MCF 10A (cell line): ENCODE results near the gene QSOX2. TPM values are rescaled to one million over a fixed set of nuclear protein-coding genes. Genes with fewer than 3 reads are reported as not detected.

ENCODE experiments used
- BruUV-seq: library from RNA; stranded (reverse); fragments of 400-500 nt; replicated peaks from 2 replicates; lab custom pipeline; 2021; lab: Mats Ljungman, UMichigan
- CTCF ChIA-PET: fragments of 300-600 bp; sonication (Branson Sonifier 250); formaldehyde crosslinking; extraction: SDS; loops from one replicate; lab custom pipeline; 2021; ENCODE audit warnings: antibody characterized with exemption, inconsistent platforms; lab: Yijun Ruan, JAX
- POLR2A ChIA-PET: fragments of 300-600, 350-650 bp; sonication (Branson Sonifier 250); formaldehyde crosslinking; extraction: SDS; loops from one replicate; lab custom pipeline; 2020; ENCODE audit warnings: antibody characterized with exemption, inconsistent platforms; lab: Yijun Ruan, JAX
- DNase-seq: peaks from one replicate; pipeline ENCODE4 v3.0.0-alpha.2; 2018; ENCODE audit not compliant: unreplicated experiment
- H3K27ac Mint-ChIP-seq: one replicate; pipeline ENCODE4 v1.8.0; 2022; ENCODE audit warnings: mild to moderate bottlenecking, low read depth, mixed read lengths; ENCODE audit not compliant: unreplicated experiment
- H3K27me3 Mint-ChIP-seq: one replicate; pipeline ENCODE4 v1.8.0; 2022; ENCODE audit warnings: mixed read lengths; ENCODE audit not compliant: insufficient read depth, unreplicated experiment
- H3K36me3 Mint-ChIP-seq: one replicate; pipeline ENCODE4 v1.8.0; 2022; ENCODE audit warnings: mild to moderate bottlenecking, moderate library complexity, mixed read lengths; ENCODE audit not compliant: insufficient read depth, unreplicated experiment
- H3K4me1 Mint-ChIP-seq: one replicate; pipeline ENCODE4 v1.8.0; 2022; ENCODE audit warnings: mixed read lengths; ENCODE audit not compliant: insufficient read depth, unreplicated experiment
- H3K4me3 Mint-ChIP-seq: one replicate; pipeline ENCODE4 v1.8.0; 2022; ENCODE audit warnings: mild to moderate bottlenecking, moderate library complexity, mixed read lengths; ENCODE audit not compliant: unreplicated experiment
- H3K9me3 Mint-ChIP-seq: one replicate; pipeline ENCODE4 v1.8.0; 2022; ENCODE audit warnings: mixed read lengths; ENCODE audit not compliant: unreplicated experiment
- CTCF ChIP-seq: fragments of 200-600 bp; IDR thresholded peaks from one replicate; pipeline ENCODE4 v1.8.0; 2022; ENCODE audit warnings: antibody characterized with exemption, mild to moderate bottlenecking; ENCODE audit not compliant: unreplicated experiment
- intact Hi-C: fragments of 100-400 bp; cut with micrococcal nuclease; formaldehyde crosslinking; loops from 2 replicates; pipeline ENCODE4 v1.14.1; 2022
- total RNA-seq: library from RNA; stranded (reverse); gene quantifications from 2 replicates; pipeline ENCODE4 v1.2.3, GENCODE V29; 2022

QSOX2 gene
- total RNA-seq, 1 experiment from 2014 or later: 27.7 TPM

- H3K4me1 Mint-ChIP-seq: no peaks in the 10 kb centered on the region
- no TSS peak for BruUV-seq
- no peaks in the 10 kb centered on the region for H3K9me3 Mint-ChIP-seq
- TF ChIP-seq CTCF: no peak
- ChIA-PET POLR2A (no interaction called here), CTCF (no interaction called here)
- intact Hi-C loops: no loop called here
- H3K36me3 Mint-ChIP-seq: no peaks in the 10 kb centered on the region
- H3K27ac Mint-ChIP-seq: no peak overlapping the region
- no peak overlapping the region for H3K4me3 Mint-ChIP-seq
- DNase-seq: no peak
- H3K27me3 Mint-ChIP-seq: peaks cover 42% of the 10 kb centered on the region
Measured at GRCh38 chr9:136189394-136190236, 56.0 kb downstream of the QSOX2 start.

- H3K4me1 Mint-ChIP-seq: no peaks in the 10 kb centered on the region
- intact Hi-C loops: no loop called here
- DNase-seq: no peak
- H3K27ac Mint-ChIP-seq: no peak overlapping the region
- CTCF ChIA-PET: interaction anchor here (0.6 to 1.0 kb wide), 2 partner anchors 9 to 148 kb away, joined by 3 read pairs; no protein-coding TSS in a partner anchor
- POLR2A ChIA-PET: no interaction called here
- H3K9me3 Mint-ChIP-seq: no peaks in the 10 kb centered on the region
- H3K4me3 Mint-ChIP-seq: no peak overlapping the region
- BruUV-seq: no TSS peak
- no peak for TF ChIP-seq CTCF
- peaks cover 46% of the 10 kb centered on the region for H3K27me3 Mint-ChIP-seq
- no peaks in the 10 kb centered on the region for H3K36me3 Mint-ChIP-seq
Measured at GRCh38 chr9:136187683-136188586, 57.7 kb downstream of the QSOX2 start.

GRCh38 chr9:136187197-136187596 is 58.4 kb downstream of the QSOX2 start:
- H3K9me3 Mint-ChIP-seq: no peaks in the 10 kb centered on the region
- ChIA-PET CTCF (interaction anchor here (0.6 kb wide), 1 partner anchor 149 kb away, joined by 3 read pairs; no protein-coding TSS in a partner anchor), POLR2A (no interaction called here)
- no peaks in the 10 kb centered on the region for H3K4me1 Mint-ChIP-seq
- no peak for TF ChIP-seq CTCF
- no peaks in the 10 kb centered on the region for H3K36me3 Mint-ChIP-seq
- peaks cover 46% of the 10 kb centered on the region for H3K27me3 Mint-ChIP-seq
- no peak overlapping the region for H3K27ac Mint-ChIP-seq
- H3K4me3 Mint-ChIP-seq: no peak overlapping the region
- BruUV-seq: no TSS peak
- intact Hi-C loops: no loop called here
- no peak for DNase-seq

- intact Hi-C loops: no loop called here
- DNase-seq: no peak
- ChIA-PET POLR2A (no interaction called here), CTCF (interaction anchor here (0.6 kb wide), 1 partner anchor 486 kb away, joined by 5 read pairs; no protein-coding TSS in a partner anchor)
- BruUV-seq: no TSS peak
- Mint-ChIP-seq H3K4me3 (no peak overlapping the region), H3K4me1 (no peaks in the 10 kb centered on the region), H3K27ac (no peak overlapping the region), H3K9me3 (no peaks in the 10 kb centered on the region), H3K27me3 (peaks cover 40% of the 10 kb centered on the region), H3K36me3 (no peaks in the 10 kb centered on the region)
- TF ChIP-seq CTCF: no peak
Measured at GRCh38 chr9:136186386-136186785, 59.2 kb downstream of the QSOX2 start.
